ENCODE measurements around the gene METTL26.
A peak's percentile ranks its signal among the peaks of the same experiment; 100 is the strongest.

METTL26 gene

DNA sequence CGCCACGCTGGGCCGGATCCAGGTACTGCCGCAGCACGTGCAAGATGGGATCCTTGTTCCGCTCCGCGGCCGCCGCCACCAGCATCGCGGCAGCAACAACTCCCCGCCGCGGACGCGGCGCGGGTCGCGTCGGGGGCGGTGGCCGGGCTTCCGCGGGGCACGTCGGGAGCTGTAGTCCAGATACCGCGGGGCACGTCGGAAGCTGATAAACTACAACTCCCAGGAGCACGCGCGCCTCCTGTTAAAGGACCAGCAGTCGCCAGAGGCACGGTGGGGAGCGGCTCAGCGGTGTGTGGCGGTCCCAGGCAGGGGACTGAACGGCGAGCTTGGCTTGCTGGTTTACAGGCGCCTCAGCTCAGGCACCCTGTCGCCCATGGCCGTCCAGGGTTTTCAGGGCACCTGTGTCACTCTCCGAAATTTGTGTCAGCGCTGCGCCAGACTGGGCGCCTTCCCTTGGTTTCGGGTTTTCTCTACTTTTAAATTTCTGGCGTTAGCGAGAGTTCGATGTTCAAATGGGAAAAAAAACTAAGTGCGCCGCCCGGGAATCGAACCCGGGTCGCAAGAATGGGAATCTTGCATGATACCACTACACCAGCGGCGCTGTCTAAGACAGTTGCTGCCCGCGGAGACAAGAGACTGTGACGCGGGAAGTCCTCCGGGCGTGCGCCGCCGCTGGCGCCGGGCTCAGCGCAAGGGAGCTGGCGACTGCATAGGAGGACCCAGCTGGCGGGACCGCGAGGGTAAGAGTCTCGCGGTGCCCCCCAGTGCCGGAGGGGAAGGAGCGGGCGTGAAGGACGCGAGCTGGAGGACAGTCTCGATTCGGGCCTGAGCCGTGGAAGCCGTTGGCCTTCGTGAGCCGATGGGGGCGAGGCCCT, at the start of gene METTL26:
Gene METTL26 (minus strand): TSS at position 100 of the 875 bp plus-strand sequence. CDS start 15 bp downstream, at position 85.
- DNase-seq (ENCODE audit: low read depth in 2 of 2): peak; percentile 80 to 89

DNA sequence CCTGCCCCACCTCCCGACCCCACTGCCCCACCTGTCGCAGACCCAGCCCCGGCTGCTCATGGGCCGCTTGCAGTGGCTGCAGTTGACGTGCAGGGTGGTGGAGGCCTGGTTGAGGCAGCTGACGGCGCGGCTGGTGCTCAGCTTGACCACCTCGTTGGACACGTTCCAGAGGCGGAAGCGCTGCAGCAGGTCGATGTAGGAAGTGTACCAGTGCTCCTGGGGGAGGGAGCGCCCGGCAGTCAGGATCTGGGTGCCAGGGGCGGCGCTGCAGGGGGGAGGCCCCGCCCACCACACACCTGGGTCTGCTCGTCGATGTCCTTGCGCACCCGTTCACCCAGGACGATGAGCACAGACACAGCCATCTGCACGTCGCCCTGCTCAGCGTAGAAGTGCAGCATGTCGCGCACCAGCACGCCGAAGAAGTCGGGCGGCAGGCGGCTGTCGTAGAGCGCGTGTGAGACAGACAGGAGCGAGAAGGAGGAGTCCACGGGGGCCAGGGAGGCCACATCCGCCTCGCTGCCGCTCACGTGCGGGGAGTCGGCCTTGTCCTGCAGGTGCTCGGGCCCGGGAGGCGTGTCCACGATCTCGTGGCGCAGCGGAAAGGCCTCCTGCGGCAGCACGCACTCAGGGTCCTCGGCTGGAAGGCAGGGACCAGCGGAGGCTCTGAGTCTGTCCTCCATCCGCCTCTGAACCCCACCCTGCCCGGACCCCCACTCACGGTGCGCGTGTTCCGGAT, 49.0 kb upstream of the METTL26 start:
- DNase-seq (ENCODE audit: low read depth in 2 of 2): no peak

DNA sequence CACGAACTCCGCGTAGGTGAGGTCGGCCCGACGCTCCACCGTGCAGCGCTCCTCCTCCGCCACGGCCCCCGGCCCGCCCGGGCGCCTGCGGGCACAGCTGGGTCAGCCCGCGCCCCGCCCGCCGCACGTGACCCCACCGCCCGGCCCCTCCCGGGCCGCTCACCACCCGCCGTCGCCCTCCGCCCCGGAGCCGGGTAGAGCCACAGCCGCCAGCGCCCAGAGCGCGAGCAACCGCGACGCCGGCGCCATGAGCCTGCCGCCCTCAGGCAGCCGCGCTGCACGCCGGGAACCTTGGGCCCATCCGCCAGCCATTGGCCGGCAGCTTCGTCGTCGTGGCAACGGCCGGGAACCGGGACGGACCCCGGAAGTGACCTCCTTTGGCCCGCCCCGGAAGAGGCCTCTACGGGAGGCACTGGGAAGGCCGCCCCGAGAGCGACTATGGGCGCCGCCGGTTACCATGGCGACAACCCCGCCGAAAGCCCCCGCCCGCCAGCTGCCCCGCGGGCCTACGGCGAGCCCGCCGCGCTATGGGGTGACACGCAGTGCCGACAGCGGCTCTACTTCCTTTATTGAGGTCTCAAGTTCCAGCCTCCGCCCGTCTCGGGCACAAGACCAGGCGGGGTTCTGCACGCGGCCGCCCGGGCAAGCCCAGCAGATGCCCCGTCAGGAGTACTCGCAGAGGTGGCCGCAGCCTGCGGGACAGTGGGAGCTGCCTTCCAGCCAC, 48.1 kb upstream of the METTL26 start, which contains the start of gene JMJD8:
Gene JMJD8 (minus strand): TSS at position 264 of the 724 bp plus-strand sequence. CDS start 15 bp downstream, at position 249.
- peak; percentile 91 to 98 for DNase-seq (ENCODE audit: low read depth in 2 of 2)

DNA sequence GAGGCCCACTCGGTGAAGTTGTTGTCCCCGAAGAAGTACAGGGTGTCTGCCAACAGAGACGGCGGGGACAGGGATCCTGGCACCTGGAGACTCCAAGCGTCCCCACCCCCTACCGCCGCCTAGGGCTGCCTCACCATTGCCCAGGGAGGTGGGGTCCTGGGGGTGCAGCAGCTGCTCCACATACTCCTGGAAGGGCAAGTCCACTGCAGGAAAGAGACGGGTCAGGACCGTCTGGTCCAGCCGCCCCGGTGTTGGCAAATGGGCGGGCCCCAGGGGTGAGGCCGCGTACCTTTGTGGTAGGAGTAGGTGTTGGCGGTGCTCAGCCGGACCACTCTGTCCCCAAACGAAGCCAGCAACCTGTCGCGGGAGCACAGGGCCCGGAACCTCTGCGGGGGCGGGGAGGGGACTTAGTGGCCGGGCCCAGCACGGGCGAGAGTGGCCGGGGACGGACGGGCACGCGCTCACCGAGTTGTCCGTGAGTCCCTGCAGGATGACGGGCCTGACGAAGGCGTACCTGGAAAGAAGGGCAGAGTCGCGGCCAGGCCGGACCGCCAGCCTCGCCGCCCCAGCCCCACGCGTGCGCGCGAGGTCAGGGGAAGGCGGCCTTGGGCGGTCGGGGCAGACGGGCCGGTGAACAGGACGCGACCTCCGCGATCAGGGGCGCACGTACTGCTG, 47.4 kb upstream of the METTL26 start:
- DNase-seq (ENCODE audit: low read depth in 2 of 2): no peak

- DNase-seq (ENCODE audit: low read depth in 2 of 2): no peak
Observed at GRCh38 chr16:682493-683395, 46.6 kb upstream of the METTL26 start.

DNA sequence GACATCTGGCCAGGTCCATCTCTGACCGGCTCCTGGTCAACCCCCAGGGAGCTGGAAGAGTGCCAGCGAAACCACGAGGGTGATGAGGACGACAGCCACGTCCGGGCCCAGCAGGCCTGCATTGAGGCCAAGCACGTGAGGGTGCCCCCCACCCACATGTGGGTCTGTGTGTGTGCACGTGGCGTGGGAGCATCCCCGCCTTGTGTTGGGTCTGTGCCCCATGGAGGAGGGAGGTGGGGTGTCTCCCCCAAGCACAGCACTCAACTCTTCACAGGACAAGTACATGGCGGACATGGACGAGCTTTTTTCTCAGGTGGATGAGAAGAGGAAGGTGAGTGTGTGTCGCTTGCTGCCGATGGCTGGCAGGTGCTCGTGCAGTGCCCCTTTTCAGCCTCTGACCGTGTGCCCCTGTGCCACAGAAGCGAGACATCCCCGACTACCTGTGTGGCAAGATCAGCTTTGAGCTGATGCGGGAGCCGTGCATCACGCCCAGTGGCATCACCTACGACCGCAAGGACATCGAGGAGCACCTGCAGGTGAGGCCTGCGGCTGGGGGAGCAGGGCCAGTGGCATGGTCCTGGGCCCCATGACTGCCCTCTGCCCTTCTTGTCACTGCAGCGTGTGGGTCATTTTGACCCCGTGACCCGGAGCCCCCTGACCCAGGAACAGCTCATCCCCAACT, 45.8 kb upstream of the METTL26 start:
- DNase-seq (ENCODE audit: low read depth in 2 of 2): no peak

GRCh38 chr16:680967-681745, 45.1 kb upstream of the METTL26 start:
- DNase-seq (ENCODE audit: low read depth in 2 of 2): no peak

- no peak for DNase-seq (ENCODE audit: low read depth in 2 of 2)
Observed at GRCh38 chr16:680625-680945, 44.5 kb upstream of the METTL26 start.

DNA sequence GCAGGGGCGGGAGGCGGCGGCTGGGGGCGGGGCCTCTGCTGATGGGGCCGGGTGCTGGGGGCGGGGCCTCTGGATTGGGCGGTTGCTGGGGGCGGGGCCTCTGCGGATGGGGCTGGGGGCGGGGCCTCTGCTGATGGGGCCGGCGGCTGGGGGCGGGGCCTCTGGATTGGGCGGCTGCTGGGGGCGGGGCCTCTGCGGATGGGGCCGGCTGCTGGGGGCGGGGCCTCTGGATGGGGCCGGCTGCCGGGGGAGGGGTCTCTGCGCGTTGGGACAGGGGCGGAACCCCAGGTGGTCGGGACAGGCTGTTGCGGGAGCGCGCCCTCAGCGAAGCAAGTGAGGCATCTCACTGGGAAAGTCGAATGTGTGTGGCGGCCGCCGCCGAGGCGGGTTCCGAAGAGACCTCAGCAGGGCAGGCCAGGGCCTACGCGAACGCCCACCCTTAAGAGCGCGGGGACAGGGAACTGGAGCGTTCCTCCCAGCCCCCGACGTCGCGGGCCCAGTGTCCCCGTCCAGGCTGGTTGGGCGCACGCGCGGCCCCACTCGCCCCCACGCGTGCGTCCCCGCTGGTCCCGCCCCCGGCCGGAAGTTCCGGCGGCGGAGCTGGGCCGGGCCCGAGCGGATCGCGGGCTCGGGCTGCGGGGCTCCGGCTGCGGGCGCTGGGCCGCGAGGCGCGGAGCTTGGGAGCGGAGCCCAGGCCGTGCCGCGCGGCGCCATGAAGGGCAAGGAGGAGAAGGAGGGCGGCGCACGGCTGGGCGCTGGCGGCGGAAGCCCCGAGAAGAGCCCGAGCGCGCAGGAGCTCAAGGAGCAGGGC, 43.9 kb upstream of the METTL26 start, which contains the start of gene STUB1:
Gene STUB1 (plus strand): TSS at position 597 of the 811 bp plus-strand sequence. CDS start 116 bp downstream, at position 713.
- DNase-seq (ENCODE audit: low read depth in 2 of 2): peak; percentile 67 to 89

DNA sequence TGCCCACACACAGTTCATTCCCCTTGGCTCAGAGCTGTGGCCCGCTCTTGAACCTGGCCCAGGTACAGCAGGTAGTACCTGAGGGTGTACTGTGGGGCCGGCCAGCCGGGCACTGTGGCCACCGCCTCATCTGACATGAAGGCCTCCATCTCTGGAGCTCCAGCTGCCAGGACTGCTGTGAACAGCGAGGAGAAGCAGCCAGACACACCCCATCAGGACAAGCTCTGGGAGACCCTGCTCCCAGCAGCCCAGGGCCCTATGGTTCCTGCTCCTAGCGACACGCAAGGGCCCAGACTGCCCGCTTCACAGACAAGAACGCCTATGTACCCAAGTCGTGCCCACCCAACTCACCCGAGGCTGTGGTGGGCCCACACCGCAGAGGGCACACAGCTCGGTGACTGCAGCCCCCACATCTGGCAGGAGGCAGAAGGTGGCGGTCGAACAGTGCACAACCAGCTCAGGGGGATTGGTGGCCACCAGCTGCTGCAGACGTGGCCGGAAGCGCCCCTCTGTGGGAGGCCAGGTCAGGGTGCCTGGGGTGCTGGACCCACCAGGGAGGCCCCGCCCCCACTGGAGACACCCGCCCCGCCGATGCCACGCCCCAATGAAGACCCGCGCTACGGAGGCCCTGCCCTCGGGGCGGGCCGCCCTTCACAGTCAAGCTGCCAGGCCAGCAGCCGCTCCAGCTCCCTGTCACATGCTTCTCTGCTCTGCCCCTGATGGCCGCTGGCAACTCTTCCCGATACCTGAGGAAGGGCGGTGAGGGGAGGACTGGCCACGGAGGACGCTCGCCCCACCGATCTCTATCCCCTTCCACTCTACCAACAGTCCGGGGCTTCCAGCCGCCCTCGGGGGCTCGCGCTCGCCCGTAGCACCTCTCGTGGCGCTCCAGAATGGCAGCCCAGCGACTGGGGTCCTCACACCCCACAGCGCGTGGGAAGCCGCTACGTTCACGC, 43.0 kb upstream of the METTL26 start:
- DNase-seq (ENCODE audit: low read depth in 2 of 2): no peak

- no peak for DNase-seq (ENCODE audit: low read depth in 2 of 2)
Observed at GRCh38 chr16:678209-678857, 42.2 kb upstream of the METTL26 start.

DNA sequence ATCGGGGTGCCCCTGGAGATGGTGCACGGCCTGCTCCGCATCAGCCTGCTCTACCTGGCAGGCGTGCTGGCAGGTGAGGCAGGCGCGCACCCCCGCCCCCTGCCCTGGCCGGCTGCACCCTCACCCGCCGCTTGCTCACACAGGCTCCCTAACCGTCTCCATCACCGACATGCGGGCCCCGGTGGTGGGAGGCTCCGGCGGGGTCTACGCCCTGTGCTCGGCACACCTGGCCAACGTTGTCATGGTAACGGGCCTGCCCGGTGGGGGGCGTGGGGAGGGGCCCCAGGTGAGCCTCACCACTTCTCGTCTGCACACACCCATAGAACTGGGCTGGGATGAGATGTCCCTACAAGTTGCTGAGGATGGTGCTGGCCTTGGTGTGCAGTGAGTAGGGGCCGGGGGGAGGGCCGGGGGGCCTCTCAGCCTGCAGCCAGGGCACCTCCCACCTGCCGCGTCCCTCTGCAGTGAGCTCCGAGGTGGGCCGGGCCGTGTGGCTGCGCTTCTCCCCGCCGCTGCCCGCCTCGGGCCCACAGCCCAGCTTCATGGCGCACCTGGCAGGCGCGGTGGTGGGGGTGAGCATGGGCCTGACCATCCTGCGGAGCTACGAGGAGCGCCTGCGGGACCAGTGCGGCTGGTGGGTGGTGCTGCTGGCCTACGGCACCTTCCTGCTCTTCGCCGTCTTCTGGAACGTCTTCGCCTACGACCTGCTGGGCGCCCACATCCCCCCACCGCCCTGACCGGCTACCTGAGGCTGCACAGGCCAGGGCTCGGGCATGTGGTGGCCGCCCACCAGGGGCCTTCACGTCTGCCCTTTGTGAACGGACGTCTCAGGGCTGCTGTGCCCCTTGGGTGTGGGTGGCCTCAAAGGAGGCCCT, 41.4 kb upstream of the METTL26 start:
- no peak for DNase-seq (ENCODE audit: low read depth in 2 of 2)

DNA sequence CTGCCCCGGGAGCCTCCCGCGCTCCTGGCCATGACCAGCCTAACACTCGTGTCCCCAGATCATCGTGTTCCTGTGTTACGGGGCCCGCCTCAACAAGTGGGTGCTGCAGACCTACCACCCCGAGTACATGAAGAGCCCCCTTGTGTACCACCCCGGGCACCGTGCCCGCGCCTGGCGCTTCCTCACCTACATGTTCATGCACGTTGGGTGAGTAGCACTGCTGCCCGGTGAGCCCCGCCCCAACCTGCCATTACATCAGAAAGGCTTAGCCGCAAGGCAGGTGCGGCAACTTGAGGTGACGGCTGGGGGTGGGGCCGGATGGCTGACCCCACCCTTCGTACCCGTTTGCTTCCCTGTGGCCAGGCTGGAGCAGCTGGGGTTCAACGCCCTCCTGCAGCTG, 40.8 kb upstream of the METTL26 start:
- DNase-seq (ENCODE audit: low read depth in 2 of 2): no peak

- DNase-seq (ENCODE audit: low read depth in 2 of 2): no peak
Observed at GRCh38 chr16:676565-676902, 40.4 kb upstream of the METTL26 start.

GRCh38 chr16:675884-676564, 39.9 kb upstream of the METTL26 start:
- no peak for DNase-seq (ENCODE audit: low read depth in 2 of 2)

Measured in stimulated activated CD4-positive, alpha-beta T cell treated with anti-CD3 and anti-CD28 coated beads, Interleukin-1b, Interleukin-23, amount 100 ng/mL, for 1 hour (primary cell).